RWPE2 (cell line): ENCODE data around the gene UBXN7.

Experiments used
- ATAC-seq: fragments of 200-7000 bp; cut with Tn5 transposase; 3 replicates; pipeline ENCODE4 v1.9.1; 2021; ENCODE audit warnings: low read depth
- DNase-seq: peaks from one replicate; pipeline ENCODE4 v3.0.0-alpha.2; 2020; ENCODE audit warnings: low spot score
- H3K27ac ChIP-seq: fragments of 450-650 bp; 2 replicates; pipeline ENCODE4 v1.5.1; 2017; ENCODE audit warnings: mild to moderate bottlenecking; ENCODE audit not compliant: poor library complexity, severe bottlenecking
- H3K27me3 ChIP-seq: fragments of 250-450 bp; sonication (Bioruptor Pico); 2 replicates; pipeline ENCODE4 v1.5.1; 2021; ENCODE audit warnings: mild to moderate bottlenecking, moderate library complexity; ENCODE audit not compliant: insufficient read depth, poor library complexity, severe bottlenecking
- H3K36me3 ChIP-seq: fragments of 250-450 bp; sonication (Bioruptor Pico); 2 replicates; pipeline ENCODE4 v1.5.1; 2020; ENCODE audit warnings: low read depth, mild to moderate bottlenecking, moderate library complexity
- H3K4me1 ChIP-seq: fragments of 250-450 bp; sonication (Bioruptor Pico); 2 replicates; pipeline ENCODE4 v1.5.1; 2021; ENCODE audit warnings: mild to moderate bottlenecking, moderate library complexity; ENCODE audit not compliant: insufficient read depth, poor library complexity, severe bottlenecking
- H3K4me3 ChIP-seq: fragments of 250-450 bp; sonication (Bioruptor Pico); 2 replicates; pipeline ENCODE4 v1.5.1; 2021; ENCODE audit warnings: mild to moderate bottlenecking, moderate library complexity; ENCODE audit not compliant: severe bottlenecking
- H3K9me3 ChIP-seq: fragments of 250-450 bp; sonication (Bioruptor Pico); 2 replicates; pipeline ENCODE4 v1.5.1; 2021; ENCODE audit warnings: mild to moderate bottlenecking, moderate library complexity; ENCODE audit not compliant: severe bottlenecking
- TF ChIP-seq, protein P1 (sequence below): fragments of 450-650 bp; IDR thresholded peaks from one replicate; pipeline ENCODE4 v1.5.1; 2017; ENCODE audit warnings: mild to moderate bottlenecking, moderate library complexity; ENCODE audit not compliant: poor library complexity, severe bottlenecking

UBXN7 gene

DNA sequence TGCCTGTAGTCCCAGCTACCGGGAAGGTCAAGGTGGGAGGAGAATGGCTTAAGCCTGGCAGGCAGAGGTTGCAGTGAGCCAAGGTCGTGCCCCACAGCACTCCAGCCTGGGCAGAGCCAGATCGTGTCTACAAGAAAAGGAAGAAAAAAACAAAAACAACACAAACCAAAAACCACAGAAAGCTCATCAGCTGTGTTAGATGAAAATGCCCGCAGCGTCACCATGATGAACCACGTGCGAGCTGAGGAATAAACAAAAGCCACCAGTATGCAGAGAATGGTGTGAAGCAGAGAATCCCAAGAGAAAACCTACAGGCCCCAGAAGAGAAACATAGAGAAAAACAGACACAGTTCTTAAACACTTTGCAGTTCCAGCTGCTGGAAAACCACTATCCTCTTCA lies 74.3 kb downstream of the UBXN7 start:
- DNase-seq: no peak
- TF ChIP-seq, protein P1, sequence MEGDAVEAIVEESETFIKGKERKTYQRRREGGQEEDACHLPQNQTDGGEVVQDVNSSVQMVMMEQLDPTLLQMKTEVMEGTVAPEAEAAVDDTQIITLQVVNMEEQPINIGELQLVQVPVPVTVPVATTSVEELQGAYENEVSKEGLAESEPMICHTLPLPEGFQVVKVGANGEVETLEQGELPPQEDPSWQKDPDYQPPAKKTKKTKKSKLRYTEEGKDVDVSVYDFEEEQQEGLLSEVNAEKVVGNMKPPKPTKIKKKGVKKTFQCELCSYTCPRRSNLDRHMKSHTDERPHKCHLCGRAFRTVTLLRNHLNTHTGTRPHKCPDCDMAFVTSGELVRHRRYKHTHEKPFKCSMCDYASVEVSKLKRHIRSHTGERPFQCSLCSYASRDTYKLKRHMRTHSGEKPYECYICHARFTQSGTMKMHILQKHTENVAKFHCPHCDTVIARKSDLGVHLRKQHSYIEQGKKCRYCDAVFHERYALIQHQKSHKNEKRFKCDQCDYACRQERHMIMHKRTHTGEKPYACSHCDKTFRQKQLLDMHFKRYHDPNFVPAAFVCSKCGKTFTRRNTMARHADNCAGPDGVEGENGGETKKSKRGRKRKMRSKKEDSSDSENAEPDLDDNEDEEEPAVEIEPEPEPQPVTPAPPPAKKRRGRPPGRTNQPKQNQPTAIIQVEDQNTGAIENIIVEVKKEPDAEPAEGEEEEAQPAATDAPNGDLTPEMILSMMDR: no peak
- no peaks in the 10 kb centered on the region for H3K9me3 ChIP-seq
- no peak overlapping the region for H3K27ac ChIP-seq
- no peak for ATAC-seq
- no peak overlapping the region for H3K4me3 ChIP-seq
- no peaks in the 10 kb centered on the region for H3K27me3 ChIP-seq
- peaks cover 75% of the 10 kb centered on the region for H3K36me3 ChIP-seq
- H3K4me1 ChIP-seq: no peaks in the 10 kb centered on the region

DNA sequence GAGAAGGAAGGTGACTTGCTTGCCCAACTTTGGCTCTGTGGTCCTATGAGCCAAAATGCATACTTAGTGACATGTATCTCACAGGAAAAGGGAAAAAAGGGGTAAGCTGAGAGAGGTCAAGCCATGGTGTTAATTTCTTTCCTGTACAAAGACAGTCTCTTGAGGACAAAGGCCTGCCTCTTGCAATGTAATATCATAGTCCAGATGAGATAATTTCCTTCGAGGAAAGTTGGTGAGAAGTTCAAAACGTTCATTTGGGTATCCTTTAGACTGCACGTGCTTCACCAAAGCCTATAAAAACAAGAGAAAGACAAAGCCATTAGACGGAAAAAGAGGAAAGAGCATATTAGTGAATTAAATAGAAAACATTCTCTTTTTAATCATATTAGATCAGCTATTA lies 75.7 kb downstream of the UBXN7 start:
- Histone ChIP-seq H3K36me3 (peaks cover 62% of the 10 kb centered on the region), H3K4me3 (no peak overlapping the region), H3K4me1 (no peaks in the 10 kb centered on the region)

GRCh38 chr3:196355668-196356067 lies 76.6 kb downstream of the UBXN7 start:
- no peaks in the 10 kb centered on the region for H3K9me3 ChIP-seq
- H3K36me3 ChIP-seq: peaks cover 53% of the 10 kb centered on the region
- DNase-seq (no peak), ATAC-seq (no peak)
- H3K27ac ChIP-seq: no peak overlapping the region
- H3K4me1 ChIP-seq: no peaks in the 10 kb centered on the region
- no peaks in the 10 kb centered on the region for H3K27me3 ChIP-seq
- TF ChIP-seq, protein P1: no peak
- H3K4me3 ChIP-seq: no peak overlapping the region

More for the DNA sequence above, 75.7 kb downstream of the UBXN7 start:
- Histone ChIP-seq H3K9me3 (no peaks in the 10 kb centered on the region), H3K27me3 (no peaks in the 10 kb centered on the region), H3K27ac (no peak overlapping the region)
- TF ChIP-seq, protein P1: no peak
- ATAC-seq (no peak), DNase-seq (no peak)

- H3K36me3 ChIP-seq: peaks cover 53% of the 10 kb centered on the region
- no peaks in the 10 kb centered on the region for H3K4me1 ChIP-seq
These were observed 78.1 kb downstream of the UBXN7 start for GRCh38 chr3:196354132-196354531.

GRCh38 chr3:196351541-196351940 lies 80.7 kb downstream of the UBXN7 start:
- ATAC-seq (no peak), DNase-seq (no peak)
- TF ChIP-seq, protein P1: no peak
- no peaks in the 10 kb centered on the region for H3K9me3 ChIP-seq
- no peak overlapping the region for H3K27ac ChIP-seq
- H3K4me3 ChIP-seq: no peak overlapping the region
- H3K36me3 ChIP-seq: peaks cover 38% of the 10 kb centered on the region
- no peaks in the 10 kb centered on the region for H3K27me3 ChIP-seq
- no peaks in the 10 kb centered on the region for H3K4me1 ChIP-seq

More at GRCh38 chr3:196354132-196354531, 78.1 kb downstream of the UBXN7 start:
- ATAC-seq (no peak), DNase-seq (no peak)
- no peaks in the 10 kb centered on the region for H3K27me3 ChIP-seq
- H3K4me3 ChIP-seq: no peak overlapping the region
- H3K27ac ChIP-seq: no peak overlapping the region
- TF ChIP-seq, protein P1: no peak
- H3K9me3 ChIP-seq: no peaks in the 10 kb centered on the region
